Smooth muscle cell of the brain vasculature (primary cell): ENCODE data around the gene DAZAP2.

ENCODE experiments used
- DNase-seq: peaks from one replicate; pipeline ENCODE4 v3.0.0-alpha.2; 2012; ENCODE audit warnings: low read depth, low spot score

Gene DAZAP2, protein sequence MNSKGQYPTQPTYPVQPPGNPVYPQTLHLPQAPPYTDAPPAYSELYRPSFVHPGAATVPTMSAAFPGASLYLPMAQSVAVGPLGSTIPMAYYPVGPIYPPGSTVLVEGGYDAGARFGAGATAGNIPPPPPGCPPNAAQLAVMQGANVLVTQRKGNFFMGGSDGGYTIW

DNA sequence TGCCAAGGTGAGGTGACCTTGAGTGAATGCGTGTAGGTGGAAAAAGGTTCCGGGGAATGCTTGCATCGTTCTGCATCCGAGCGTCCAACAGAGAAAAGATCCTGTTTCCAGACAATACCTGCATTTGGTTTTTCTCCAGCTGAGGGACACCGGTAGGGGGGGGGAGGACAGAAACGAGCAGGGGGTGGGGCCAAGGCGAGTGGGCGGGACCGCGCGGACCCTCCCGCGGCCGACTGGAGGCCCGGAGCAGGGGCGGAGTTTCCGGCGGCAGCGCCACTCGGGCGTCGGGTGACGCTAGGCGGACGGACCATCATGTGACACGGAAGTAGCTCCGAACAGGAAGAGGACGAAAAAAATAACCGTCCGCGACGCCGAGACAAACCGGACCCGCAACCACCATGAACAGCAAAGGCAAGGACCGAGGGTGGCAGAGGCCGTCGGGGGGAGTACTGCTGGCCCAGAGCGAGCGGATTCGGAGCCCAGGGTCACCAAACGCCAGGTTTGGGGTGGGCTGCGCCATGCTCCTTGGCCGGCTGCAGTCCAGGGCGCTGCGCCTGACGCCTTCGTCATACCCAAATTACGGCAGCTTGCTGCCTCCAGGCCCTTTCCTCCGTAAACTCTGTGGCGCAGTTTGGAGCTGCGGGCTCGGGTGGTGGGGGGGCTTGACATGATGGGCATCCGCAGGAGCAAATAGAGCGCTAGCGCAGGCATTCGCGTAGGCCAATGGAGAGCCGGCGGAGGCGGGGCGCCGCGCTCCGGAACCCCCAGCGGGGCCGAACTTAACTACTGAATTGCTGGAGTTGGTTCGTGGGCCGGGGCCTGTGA lies at the start of gene DAZAP2:
DAZAP2 (plus strand) TSS at position 317 of the 825 bp plus-strand sequence; CDS start at position 399, 82 bp downstream.
- DNase-seq: peak; percentile 86

DNA sequence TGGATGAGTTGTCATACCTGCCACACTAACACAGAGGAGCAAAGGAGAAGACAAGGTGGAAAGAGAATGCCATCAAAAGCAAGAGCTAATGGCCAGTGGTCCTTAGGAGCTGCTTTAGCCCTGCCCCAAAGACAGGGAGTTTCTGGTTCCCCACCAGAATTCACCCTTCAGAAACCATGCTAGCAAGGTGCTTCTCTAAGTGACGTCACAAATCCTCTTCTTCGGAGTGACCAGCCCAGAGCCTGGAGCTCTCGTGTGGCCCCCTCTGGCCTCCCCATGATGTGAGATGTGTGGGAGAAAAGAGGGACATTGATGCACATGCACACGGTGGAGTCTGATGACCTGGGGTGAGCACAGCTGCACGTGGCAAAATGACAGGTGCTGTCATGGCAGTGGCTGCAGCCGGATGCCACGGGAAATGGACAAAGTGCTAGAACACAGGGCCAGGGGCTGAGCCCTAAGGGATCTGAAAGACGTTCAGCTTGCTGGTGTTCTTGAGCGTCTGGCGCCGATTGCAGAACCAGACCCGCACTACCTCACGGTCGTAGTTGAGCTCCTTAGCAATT lies 48.8 kb upstream of the DAZAP2 start:
- no peak for DNase-seq

DNA sequence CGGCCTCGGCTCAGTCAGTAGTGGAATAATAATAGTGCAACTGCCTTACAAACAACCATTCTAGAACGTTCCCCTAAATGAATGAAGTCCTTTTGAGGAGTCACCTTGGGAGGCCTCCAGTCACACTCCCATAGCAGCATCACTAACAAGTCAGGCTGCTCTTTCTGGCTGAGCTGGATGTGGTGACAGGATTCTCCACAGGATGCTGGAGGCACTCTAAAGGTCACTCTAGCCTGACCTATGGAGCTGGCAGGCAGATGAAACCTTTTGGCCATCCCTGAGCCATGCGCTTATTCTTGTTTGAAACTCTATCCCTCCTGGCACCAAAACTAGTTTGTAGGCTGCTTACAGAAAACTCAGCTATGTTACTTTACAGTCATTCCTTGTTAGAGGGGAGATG lies 47.8 kb upstream of the DAZAP2 start:
- no peak for DNase-seq

DNA sequence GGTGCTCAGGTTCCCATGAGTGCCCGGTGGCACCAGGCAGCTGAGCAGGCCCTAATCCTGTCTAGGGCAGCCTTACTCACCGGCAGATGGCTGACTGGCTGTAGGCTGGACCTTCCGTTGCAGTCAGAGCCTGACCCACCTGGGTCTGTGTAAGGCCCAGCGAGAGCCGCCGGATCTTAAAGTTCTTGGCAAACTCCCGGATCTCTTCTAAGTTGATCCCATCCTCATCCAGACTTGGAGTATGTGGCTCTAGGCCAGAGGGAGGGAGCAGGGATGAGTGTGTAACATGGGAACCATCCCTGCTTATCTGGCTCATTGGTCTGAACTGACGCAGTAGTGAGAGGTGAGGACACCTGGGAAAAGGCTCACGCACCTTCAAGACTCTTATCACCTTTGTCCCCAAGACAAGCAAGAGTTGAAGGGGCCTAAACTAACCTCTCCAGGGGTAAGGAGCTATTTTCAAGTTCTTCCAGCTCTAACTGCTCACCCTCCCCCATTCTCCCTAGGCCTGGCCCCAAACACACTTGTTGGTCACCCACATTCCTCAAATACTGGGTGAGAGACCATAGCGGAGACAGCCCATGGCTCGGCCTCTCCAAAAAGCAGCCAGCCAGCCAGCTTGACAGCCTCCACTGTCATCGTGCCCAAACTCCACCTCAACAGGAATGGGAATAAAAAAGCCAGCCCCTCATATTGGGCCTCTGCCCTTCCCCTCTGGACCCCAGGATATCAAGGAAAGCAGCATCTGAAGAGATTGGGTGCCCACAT lies 46.9 kb upstream of the DAZAP2 start:
- no peak for DNase-seq

DNA sequence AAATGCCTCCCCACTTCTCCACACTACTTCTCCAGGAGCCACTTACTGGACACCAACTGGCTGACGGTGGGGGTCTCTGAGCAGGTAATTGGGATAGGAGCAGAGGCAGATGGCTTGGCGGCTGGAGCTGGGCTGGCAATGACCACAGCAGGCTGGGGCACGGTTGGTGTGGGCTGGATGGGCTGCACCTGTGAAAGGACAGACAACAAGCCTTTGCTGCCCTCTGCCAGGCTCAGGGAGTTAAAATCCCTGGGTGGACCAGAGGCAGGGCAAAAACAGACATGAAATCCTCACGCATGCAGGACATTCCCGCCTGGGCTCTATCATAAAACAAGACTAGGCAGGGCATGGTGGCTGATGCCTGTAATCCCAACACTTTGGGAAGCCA lies 46.3 kb upstream of the DAZAP2 start:
- no peak for DNase-seq

DNA sequence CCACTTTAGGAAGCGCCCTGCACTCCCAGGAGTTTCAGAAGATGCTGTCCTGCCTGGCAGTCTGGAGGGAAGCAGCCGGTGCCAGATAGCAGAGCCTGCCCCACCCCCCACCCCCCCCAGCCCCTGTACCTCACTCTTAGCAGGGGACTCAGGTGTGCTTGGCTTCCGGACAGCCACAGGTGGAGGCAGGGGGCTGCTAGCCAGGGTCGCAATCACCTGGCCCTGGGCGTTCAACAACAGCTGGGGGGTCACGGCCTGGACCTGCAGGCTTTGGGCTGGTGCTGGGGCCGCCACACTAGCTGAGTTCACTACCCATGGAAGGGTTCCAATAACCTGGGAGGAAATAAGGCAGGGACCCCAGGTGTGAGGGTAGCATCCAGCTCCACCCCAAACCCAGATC lies 42.8 kb upstream of the DAZAP2 start:
- no peak for DNase-seq

DNA sequence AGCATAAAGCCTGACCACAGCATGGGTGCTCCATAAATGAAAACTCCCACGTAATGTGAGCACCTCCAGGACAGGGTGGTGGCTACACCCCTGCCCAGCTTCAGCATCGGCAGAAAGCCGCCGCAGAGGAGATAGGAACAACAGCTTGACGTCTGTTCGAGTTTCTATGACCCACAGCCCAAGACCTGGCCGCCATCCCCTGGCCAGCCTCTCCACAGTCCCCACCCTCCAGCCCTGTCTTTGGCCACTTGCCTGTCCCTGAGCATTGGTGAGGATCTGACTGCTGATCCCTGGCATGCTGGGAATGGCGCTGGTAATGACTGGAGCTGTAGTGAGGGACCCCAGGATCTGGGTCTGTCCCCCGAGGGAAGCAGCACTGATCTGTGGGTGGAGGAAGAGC lies 42.1 kb upstream of the DAZAP2 start:
- no peak for DNase-seq

DNA sequence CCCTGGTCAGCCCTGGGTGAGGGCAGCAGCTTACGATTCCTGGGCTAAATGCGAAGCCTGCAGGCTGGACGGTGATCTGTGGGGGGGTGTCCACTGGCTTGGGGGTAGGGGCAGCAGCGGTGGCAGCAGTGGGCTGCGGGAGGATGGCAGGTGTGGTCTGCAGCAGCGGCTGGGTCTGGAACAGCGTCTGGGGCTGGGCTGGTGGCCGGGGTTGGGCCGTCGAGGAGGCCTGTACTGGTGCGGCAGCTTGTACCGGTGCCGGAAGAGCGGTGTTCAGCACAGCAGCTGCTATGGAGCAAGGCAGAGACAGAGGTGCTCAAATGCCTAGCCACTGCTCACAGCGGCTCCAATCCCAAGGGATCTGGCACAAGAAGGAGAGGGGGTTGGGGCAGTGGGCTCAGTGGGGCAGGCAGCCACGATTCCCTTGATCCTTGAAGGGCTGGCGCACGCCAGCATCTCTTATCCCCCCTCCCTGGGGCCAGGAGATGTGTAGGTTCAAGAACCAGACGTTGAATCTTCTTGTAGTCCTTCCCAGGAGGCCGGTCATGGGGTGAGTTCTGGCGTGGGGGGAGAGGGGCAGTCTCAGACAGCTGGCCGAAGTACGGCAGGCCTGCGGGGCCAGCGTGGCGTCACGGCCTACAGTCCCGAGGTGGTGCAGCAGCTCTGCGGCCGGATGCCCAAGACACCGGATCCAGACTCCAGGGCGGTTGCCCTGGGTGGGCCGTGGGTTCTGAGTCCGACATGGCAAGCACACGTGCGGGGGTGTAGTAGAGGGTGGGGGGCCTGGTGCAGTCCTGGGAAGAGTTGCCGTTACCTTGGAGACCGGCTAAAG lies 40.7 kb upstream of the DAZAP2 start:
- DNase-seq: no peak

DNA sequence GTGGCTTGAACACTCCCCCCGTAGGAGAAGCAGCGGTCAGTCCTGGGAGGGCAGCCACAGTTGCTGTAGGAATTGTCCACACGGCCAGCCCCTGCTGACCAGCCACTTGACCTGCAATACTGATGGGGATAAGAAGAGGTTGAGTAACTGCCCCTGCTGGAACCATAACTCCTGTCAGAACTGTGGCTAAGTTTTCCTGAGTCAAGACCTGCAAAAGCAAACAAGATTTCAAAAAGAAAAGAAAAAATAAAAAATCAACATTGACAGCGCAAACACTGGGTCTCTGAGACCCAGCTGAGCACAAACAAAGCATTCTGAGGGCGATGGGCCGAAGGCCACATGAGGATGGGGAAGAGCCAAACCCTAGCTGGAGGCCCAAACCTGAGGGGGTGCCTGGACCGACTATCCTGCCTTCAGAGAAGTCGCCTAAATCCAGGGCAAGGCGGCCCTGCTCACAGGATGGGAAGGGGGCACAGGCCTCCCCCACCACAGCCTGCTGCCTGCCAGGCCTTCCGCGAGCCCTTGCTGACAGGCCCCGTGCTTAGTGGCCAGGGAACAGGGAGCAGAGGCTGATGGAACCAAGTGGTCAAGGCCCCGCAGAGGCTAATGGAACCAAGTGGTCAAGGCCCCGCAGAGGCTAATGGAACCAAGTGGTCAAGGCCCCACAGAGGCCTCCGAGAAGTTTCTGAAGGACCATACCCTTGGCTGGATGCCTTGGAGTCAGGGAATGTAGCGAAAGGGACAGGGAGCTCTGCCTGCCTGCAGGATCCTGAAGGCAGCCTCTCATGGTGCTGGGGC lies 39.9 kb upstream of the DAZAP2 start:
- no peak for DNase-seq

DNA sequence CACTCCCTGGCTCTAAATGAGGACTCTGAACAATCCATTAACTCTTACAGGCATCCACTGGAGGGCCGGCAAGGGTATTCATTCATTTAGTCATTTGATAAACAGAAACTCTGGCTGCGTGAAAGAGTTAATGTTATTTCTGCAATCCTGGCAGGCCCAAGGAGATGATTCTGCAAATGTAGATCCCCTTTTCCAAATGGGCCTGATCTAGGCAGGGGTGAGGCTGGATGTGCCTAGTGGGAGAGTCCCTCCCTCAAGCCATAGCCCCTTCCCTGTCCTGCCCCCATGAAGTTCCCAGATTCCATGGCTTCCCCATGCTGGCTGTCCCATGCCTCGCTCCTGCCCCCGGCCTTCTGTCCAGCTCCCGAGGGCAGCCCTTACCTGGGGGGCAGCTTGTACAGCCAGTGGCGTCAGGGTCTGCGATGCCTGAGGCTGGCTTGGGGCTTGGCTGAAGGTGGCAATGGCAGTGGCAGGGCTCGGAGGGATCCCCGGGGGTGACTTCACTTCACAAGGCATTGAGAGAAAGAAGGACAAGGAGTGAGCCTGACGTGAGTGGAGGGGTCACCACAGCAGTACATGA lies 39.2 kb upstream of the DAZAP2 start:
- no peak for DNase-seq

DNA sequence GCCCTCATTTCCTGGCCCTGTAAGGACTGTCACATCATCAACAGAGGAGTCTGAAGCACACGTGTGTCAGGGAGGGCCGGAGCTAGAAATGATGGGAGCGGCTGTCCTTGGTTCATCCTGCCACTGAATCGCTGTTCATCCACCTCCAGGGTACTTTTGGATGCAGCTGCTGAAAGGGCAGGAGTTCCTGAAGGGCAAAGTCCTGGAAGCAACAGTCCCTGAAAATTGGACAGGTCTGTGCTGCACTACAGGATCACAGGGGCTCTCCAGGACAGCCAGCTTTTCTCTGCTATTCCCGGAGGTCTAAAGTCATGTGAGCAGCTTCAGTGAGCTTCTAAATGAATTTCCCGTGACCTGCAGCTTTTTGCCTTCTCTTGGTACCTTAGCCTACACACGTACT lies 38.5 kb upstream of the DAZAP2 start:
- DNase-seq: no peak

DNA sequence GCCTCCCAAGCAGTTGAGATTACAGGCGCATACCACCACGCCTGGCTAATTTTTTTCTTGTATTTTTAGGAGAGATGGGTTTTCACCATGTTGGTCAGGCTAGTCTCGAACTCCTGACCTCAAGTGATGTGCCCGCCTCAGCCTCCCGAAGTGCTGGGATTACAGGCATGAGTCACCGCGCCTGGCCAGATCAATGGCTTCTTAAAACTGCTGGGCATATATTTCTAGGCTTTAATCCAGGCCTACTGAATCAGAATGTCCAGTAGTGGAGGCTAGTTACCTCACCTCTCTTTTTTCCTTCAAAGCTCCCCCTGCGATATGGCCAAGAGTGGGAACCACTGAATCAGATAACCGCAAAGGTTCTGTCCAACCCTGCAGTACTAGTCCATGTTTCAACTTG lies 37.8 kb upstream of the DAZAP2 start:
- DNase-seq: no peak

DNA sequence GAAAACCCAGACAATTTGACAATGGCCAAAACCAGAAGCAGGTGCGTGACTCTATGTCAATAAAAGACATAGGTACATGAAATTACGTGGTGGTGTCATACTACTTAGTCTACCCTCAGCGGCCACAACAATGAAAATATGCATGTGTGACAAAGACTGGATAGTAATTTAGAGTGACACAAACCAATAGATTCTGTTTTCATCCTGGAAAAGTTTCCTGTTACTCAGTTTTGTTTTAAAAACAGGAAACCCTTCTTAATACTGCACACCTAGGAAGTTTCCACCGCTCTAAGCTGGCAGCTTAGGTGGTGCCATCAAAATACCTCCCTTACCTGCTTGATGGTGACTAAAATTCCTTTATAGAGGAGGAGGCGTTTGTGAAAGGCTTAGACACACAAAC lies 35.9 kb upstream of the DAZAP2 start:
- no peak for DNase-seq

DNA sequence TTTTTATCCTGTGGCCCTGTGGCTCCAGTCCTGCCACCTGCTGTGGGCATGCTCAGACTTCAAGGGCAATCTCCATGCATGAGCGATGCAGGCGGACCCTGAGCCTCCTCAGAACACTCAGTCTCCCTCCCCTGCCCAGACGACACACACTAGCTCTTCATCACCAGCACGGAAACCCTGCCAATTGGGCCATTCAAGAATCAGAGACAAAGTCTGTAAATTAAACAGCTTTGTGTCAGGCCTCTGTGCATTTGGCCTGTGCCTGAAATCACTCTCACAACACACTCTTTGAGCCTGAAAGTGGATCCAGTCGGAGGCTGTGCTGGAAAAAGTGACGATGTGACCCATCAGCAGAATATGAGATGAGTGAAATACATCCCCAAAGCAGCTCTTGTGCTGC lies 33.3 kb upstream of the DAZAP2 start:
- DNase-seq: no peak

DNA sequence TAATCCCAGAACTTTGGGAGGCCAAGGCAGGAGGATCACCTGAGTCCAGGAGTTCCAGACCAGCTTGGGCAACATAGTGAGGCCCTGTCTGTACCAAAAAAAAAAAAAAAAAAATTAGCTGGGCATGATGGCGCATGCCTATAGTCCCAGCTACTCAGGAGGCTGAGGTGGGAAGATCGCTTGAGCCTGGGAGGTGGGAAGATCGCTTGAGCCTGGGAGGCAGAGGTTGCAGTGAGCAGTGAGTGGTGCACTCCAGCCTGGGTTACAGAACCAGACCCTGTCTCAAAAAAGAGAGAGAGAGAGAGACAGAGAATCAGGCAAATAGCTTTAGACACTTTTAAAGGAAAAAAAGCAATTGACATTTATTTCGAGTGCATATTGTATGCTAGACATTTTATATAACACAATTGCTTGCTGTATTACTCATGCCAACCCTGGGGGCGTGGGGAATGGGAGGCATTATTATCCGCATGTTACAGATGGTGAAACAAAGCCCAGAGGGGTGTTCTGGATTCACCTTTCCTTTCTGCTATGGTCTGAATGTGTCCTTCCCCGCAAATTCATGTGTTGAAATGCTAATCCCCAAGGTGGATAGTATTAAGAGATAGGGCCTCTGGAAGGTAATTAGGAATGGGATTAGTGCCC lies 30.5 kb upstream of the DAZAP2 start:
- no peak for DNase-seq

DNA sequence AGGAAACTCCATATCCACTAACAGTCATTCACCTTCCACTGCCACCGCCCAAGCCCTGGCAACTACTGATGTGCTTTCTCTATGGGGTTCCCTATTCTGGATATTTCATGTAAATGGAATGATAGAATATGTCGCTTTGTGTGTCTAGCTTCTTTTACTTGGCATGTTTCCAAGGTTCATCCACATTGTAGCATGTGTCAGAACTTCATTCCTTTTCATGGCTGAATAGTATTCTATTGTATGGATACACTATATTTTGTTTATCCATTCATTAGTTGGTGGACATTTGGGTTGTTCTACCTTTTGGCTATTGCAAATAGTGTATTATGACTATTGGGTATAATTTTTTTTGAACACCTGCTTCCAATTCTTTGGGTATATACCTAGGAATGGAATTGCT lies 29.4 kb upstream of the DAZAP2 start:
- no peak for DNase-seq

DNA sequence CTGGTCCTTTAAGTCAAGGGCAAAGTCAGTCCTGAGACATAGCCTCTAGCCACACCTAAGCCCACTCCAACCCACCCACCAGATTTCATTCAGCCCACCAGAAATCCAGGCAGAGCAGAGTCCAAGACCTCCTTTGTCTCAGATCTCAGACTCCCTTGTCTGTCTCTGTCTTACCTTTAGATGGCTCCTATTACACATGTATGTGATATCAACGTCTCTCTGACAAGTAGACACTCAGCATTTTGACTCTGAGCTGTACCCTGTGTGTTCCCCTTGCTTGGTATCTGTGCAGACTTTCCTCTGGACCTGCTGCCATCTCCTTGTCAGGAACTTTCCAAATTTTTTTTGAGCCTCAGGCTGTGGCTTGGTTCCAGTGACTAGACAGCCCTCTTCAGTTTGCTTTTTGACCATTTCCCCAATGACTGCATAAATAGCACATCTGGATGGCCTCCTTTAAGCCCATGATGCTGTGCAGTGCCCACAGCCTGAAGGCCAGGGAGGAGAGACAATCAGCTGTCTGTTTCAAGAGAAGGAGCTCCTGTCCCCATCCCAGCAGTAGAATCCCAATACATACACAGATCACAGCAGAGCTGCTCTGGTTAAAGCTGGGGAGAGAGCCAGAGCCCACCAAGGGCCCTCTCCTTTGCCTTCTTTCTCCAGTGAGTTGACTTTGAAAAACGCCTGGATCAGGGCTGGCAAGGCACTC lies 27.8 kb upstream of the DAZAP2 start:
- DNase-seq: no peak

DNA sequence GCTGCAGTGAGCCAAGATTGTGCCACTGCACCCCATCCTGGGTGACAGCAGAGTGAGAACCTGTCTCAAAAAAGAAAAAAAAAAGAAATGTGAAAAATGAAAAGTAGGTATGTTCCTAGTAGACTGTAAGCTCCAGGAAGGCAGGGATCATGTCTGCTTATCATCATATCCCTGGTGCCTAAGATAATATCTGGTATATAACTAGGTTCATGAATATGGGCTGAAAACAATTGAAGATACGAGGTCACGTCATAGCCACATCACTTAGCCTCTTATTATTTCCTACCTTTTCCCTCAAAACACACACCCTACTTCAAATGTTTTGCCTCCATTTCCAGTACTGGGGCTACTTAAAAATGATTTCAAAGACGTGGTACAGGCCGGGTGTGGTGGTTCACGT lies 23.7 kb upstream of the DAZAP2 start:
- DNase-seq: no peak

DNA sequence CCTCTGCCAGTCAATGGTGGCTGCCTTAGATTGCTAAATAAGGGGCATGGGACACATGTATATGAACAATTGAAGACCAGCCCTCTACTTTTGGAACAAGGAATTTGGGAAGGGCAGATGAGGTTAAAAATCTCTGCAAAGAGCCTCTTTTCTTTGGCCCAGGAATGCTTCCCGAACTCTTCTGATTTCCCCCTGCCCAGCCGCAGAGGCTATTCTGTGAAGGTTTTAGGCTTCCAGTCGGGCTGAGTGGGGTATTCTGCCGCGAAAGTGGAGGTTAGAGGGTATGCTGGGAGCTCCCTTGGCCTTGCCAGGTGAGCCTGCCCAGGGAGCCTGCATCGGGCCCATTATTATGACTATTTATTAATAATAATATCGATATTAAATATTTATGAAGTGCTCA lies 22.0 kb upstream of the DAZAP2 start:
- DNase-seq: no peak
